T-helper 17 cell (primary cell): ENCODE measurements around the gene SELENOO. TPM values are rescaled to one million over a fixed set of nuclear protein-coding genes. Genes with fewer than 3 reads are reported as not detected.
"Not testable (repeated sequence)": the region's sequence is repeated elsewhere in the genome, so short reads cannot be mapped to it uniquely, and the experiment has no call there.

Experiments used
- ATAC-seq: fragments of 150-1000 bp; cut with Tn5 transposase; 2 replicates; pipeline ENCODE4 v1.10.0; 2021; ENCODE audit warnings: mild to moderate bottlenecking, moderate library complexity
- DNase-seq, 3 donors: peaks; one replicate each; pipeline versions ENCODE4 v3.0.0 to v3.0.0-alpha.2; 2020 to 2021
- H3K9me3 ChIP-seq: one replicate; pipeline ENCODE4 v1.7.0; 2013; ENCODE audit warnings: low read length, mild to moderate bottlenecking; ENCODE audit not compliant: control insufficient read depth, poor library complexity, severe bottlenecking
- H3K27ac Mint-ChIP-seq: one replicate; pipeline ENCODE4 v1.8.0; 2022; ENCODE audit warnings: mild to moderate bottlenecking, moderate library complexity, mixed read lengths
- H3K27me3 Mint-ChIP-seq: one replicate; pipeline ENCODE4 v1.8.0; 2022; ENCODE audit warnings: mixed read lengths
- H3K36me3 Mint-ChIP-seq: one replicate; pipeline ENCODE4 v1.8.0; 2022; ENCODE audit warnings: low read depth, mixed read lengths
- H3K4me1 Mint-ChIP-seq: one replicate; pipeline ENCODE4 v1.8.0; 2022; ENCODE audit warnings: mild to moderate bottlenecking, mixed read lengths
- H3K4me3 Mint-ChIP-seq: one replicate; pipeline ENCODE4 v1.8.0; 2022; ENCODE audit warnings: mild to moderate bottlenecking, moderate library complexity, mixed read lengths
- total RNA-seq, 4 donors: library from RNA in 2 of 4; stranded (reverse) in 2 of 4; gene quantifications; one replicate each; pipeline ENCODE4 v1.2.3 and lab custom pipeline; 2022 to 2026

SELENOO gene
- total RNA-seq, 2 donors from 2014 or later = 27.4 to 29.5 TPM

DNA sequence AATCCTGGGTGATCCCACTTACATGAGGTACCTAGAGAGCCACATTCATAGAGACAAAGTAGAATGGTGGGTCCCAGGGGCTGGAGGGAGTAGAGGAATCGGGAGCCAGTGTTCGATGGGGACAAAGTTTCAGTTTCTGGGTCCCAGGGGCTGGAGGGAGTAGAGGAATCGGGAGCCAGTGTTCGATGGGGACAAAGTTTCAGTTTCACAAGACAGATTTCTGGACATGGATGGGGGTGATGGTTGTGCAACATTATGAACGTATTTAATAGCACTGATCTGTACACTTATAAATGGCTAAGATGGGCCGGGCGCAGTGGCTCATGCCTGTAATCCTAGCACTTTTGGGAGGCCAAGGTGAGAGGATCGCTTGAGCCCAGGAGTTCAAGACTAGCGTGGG, 4.2 kb downstream of the SELENOO start:
- H3K9me3 ChIP-seq, DNase-seq, H3K36me3 Mint-ChIP-seq, ATAC-seq, H3K27me3 Mint-ChIP-seq: not testable (repeated sequence)
- Mint-ChIP-seq H3K27ac (peak overlapping the region; percentile 66), H3K4me3 (peak overlapping the region; percentile 59), H3K4me1 (peaks cover 20% of the 10 kb centered on the region)

GRCh38 chr22:50205781-50206569, 5.2 kb downstream of the SELENOO start:
- Mint-ChIP-seq H3K4me3 (no peak overlapping the region), H3K4me1 (peaks cover 22% of the 10 kb centered on the region), H3K27ac (no peak overlapping the region), H3K36me3 (peaks cover 5% of the 10 kb centered on the region), H3K27me3 (no peaks in the 10 kb centered on the region)
- no peaks in the 10 kb centered on the region for H3K9me3 ChIP-seq
- ATAC-seq = no peak
- DNase-seq = no peak

- ATAC-seq = no peak
- DNase-seq = no peak
- Mint-ChIP-seq H3K27ac (no peak overlapping the region), H3K4me3 (no peak overlapping the region), H3K36me3 (peaks cover 5% of the 10 kb centered on the region), H3K27me3 (no peaks in the 10 kb centered on the region), H3K4me1 (peaks cover 22% of the 10 kb centered on the region)
- H3K9me3 ChIP-seq = no peaks in the 10 kb centered on the region
Measured at GRCh38 chr22:50206599-50206998, 5.8 kb downstream of the SELENOO start.

DNA sequence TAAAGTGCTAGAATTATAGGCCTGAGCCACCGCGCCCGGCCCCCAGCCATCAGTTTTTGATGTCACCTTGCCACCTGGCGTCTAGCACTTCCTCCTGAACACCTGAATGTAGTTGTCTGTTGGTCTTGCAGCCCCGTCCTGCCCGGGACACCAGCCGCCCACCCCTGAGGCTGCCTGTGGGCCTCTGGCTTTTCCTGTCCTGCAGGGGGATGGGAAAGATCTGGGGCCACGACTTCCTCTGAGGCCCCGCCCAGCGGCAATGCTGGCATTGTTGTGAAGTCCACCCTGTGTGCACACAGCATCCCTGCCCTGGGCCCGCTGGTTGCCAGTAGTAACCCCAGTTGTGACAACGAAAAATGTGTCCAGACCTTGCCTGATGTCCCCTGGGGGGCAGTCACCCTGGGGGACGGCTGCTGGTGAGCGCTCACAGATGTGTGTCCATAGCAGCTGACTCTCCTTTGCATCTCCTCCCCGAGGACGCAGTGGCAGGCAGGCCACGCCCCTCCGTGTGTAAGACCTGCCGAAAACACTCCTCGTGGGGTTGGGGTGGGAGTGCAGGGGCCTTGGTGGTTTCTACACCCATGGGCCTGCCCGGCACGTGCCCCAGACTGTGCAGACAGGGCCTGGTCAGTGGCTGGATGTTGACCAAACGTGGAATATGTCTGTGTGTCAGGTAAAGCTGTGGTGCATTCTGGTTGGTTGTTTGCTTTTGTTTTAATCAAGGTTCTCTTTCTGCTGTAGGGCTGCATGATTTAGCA, 6.8 kb downstream of the SELENOO start:
- H3K27ac Mint-ChIP-seq = no peak overlapping the region
- DNase-seq (no peak), ATAC-seq (no peak)
- H3K36me3 Mint-ChIP-seq = peaks cover 5% of the 10 kb centered on the region
- no peak overlapping the region for H3K4me3 Mint-ChIP-seq
- H3K4me1 Mint-ChIP-seq = peaks cover 17% of the 10 kb centered on the region
- no peaks in the 10 kb centered on the region for H3K27me3 Mint-ChIP-seq
- no peaks in the 10 kb centered on the region for H3K9me3 ChIP-seq

DNA sequence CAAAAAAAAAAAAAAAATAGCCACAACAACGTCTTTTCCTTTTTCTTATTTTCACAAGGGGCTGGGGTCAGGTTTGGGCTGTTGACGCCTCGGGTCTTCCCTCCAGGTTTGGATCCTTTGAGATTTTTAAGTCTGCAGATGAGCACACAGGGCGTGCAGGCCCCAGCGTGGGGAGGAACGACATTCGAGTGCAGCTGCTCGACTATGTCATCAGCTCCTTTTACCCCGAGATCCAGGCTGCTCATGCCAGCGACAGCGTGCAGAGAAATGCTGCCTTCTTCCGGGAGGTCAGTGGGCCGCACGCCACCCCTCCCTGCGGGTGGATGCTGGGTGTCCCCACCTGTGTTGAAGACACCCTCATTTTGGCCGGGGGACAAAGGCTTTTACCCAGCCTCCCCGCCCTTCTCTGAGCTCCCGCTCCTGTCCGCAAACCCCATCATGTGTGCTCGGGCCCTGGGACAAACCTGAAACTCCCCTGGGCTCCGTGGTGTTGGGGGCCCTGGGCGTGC, 7.7 kb downstream of the SELENOO start:
- DNase-seq (no peak), ATAC-seq (no peak)
- peak overlapping the region; percentile 43 for H3K27ac Mint-ChIP-seq
- no peak overlapping the region for H3K4me3 Mint-ChIP-seq
- H3K4me1 Mint-ChIP-seq = peaks cover 25% of the 10 kb centered on the region
- peaks cover 9% of the 10 kb centered on the region for H3K36me3 Mint-ChIP-seq
- H3K27me3 Mint-ChIP-seq = no peaks in the 10 kb centered on the region
- H3K9me3 ChIP-seq = no peaks in the 10 kb centered on the region

- peak overlapping the region; percentile 69 for H3K27ac Mint-ChIP-seq
- peaks cover 9% of the 10 kb centered on the region for H3K36me3 Mint-ChIP-seq
- ATAC-seq (peak; percentile 31), DNase-seq (no peak)
- H3K4me1 Mint-ChIP-seq = peaks cover 23% of the 10 kb centered on the region
- no peaks in the 10 kb centered on the region for H3K27me3 Mint-ChIP-seq
- H3K9me3 ChIP-seq = no peaks in the 10 kb centered on the region
- peak overlapping the region; percentile 64 for H3K4me3 Mint-ChIP-seq
Measured at GRCh38 chr22:50208939-50209892, 8.4 kb downstream of the SELENOO start.

GRCh38 chr22:50209893-50210292, 9.1 kb downstream of the SELENOO start:
- peak; percentile 81 for ATAC-seq
- H3K4me1 Mint-ChIP-seq = peaks cover 23% of the 10 kb centered on the region
- DNase-seq = peak; percentile 50 to 69 (median 55)
- H3K27ac Mint-ChIP-seq = peak overlapping the region; percentile 69
- H3K9me3 ChIP-seq = no peaks in the 10 kb centered on the region
- H3K36me3 Mint-ChIP-seq = peaks cover 7% of the 10 kb centered on the region
- H3K4me3 Mint-ChIP-seq = peak overlapping the region; percentile 64
- no peaks in the 10 kb centered on the region for H3K27me3 Mint-ChIP-seq

DNA sequence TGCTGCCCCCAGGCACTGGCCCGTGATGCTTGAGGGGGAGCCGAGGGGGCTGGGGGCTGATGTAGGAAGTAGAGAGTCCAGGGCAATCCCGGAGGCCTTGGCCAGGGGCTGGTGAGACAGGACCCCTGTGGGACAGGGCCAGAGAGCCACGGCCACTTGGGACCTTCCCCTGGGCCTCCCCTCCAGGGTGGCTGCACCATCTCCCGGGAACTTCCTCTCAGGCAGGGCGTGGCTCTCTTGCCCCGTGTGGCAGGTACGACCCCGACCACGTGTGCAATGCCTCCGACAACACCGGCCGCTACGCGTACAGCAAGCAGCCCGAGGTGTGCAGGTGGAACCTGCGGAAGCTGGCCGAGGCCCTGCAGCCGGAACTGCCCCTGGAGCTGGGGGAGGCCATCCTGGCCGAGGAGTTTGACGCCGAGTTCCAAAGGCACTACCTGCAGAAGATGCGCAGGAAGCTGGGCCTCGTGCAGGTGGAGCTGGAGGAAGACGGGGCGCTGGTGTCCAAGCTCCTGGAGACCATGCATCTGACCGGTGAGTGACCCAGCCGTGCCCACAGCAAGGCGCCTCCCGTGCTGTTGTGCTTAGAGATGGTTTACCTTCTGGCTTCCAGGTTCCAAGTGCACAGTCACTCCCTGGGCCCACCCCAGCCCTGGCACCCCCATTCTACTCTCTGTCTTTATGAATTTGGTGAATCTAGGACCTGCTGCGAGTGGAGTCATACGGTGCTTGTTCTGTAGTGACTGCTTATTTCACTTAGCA, 9.7 kb downstream of the SELENOO start:
- Mint-ChIP-seq H3K36me3 (peaks cover 6% of the 10 kb centered on the region), H3K27ac (peak overlapping the region; percentile 69)
- no peak for DNase-seq

GRCh38 chr22:50211147-50211546, 10.3 kb downstream of the SELENOO start:
- no peaks in the 10 kb centered on the region for H3K9me3 ChIP-seq
- H3K4me1 Mint-ChIP-seq = peaks cover 19% of the 10 kb centered on the region
- no peaks in the 10 kb centered on the region for H3K27me3 Mint-ChIP-seq
- peaks cover 6% of the 10 kb centered on the region for H3K36me3 Mint-ChIP-seq
- ATAC-seq (no peak), DNase-seq (no peak)
- H3K27ac Mint-ChIP-seq = no peak overlapping the region
- no peak overlapping the region for H3K4me3 Mint-ChIP-seq

More for the DNA sequence above, 9.7 kb downstream of the SELENOO start:
- Mint-ChIP-seq H3K4me1 (peaks cover 19% of the 10 kb centered on the region), H3K4me3 (no peak overlapping the region), H3K27me3 (no peaks in the 10 kb centered on the region)
- ATAC-seq = no peak
- no peaks in the 10 kb centered on the region for H3K9me3 ChIP-seq

GRCh38 chr22:50213263-50213662, 12.5 kb downstream of the SELENOO start:
- Mint-ChIP-seq H3K27ac (peak overlapping the region; percentile 69), H3K36me3 (peaks cover 6% of the 10 kb centered on the region), H3K4me1 (peaks cover 19% of the 10 kb centered on the region), H3K27me3 (no peaks in the 10 kb centered on the region), H3K4me3 (no peak overlapping the region)
- ATAC-seq (no peak), DNase-seq (no peak)
- H3K9me3 ChIP-seq = no peaks in the 10 kb centered on the region

DNA sequence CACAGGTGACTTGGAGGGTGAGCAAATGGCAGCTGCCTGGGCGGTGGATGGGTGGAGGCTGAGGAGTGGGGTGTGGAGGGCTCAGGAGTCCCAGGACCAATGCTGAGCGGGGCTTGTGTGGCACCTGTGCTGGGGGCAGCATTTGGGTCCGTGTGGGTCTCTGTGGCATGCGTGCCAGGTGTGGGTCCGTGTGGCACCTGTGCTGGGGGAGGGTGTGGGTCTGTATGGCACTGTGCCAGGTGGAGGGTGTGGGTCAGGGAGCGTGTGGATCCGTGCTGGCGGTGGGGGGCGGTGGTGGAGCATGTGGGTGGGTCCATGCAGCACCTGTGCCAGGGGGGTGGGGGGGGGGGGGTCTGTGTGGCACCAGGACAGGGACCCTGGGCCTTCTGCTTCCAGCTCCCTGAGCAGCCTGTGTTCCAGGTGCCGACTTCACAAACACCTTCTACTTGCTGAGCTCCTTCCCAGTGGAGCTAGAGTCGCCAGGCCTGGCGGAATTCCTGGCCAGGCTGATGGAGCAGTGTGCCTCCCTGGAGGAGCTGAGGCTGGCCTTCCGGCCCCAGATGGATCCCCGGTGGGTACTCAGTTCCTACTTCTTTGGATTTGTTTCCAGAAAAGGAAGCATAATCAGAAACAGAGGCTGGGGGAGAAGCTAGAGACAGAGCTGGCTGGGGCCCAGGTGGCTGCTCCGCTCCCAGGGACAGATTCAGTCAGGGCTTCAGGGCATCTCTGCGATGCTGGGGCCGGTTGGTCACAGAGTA, 14.7 kb downstream of the SELENOO start:
- no peaks in the 10 kb centered on the region for H3K27me3 Mint-ChIP-seq
- peaks cover 4% of the 10 kb centered on the region for H3K36me3 Mint-ChIP-seq
- ATAC-seq = peak; percentile 7
- H3K4me3 Mint-ChIP-seq = peak overlapping the region; percentile 73
- no peak overlapping the region for H3K27ac Mint-ChIP-seq
- peaks cover 13% of the 10 kb centered on the region for H3K4me1 Mint-ChIP-seq
- DNase-seq = no peak
- H3K9me3 ChIP-seq = no peaks in the 10 kb centered on the region
